Measurements from ENCODE around the gene SORCS1.

SORCS1 gene

GRCh38 chr10:107094824-107095522 is 69.5 kb downstream of the SORCS1 start:
- POLR2A ChIA-PET = no interaction called here
- TF ChIP-seq PKNOX1 (IDR thresholded peaks at IDR 0.05) (no peak), ZNF384 (IDR thresholded peaks at IDR 0.05) (no peak), SP1 (IDR thresholded peaks at IDR 0.05) (no peak), L3MBTL2 (conservative IDR thresholded peaks at IDR 0.05) (no peak), HDGF (IDR thresholded peaks at IDR 0.05; ENCODE audit: borderline replicate concordance) (no peak), BHLHE40 (IDR thresholded peaks at IDR 0.05; ENCODE audit: borderline replicate concordance) (no peak), ELF4 (IDR thresholded peaks at IDR 0.05) (no peak), LEF1 (IDR thresholded peaks at IDR 0.05; ENCODE audit: borderline replicate concordance) (no peak), FOXA1 (IDR thresholded peaks at IDR 0.05) (no peak), FOXM1 (IDR thresholded peaks at IDR 0.05; ENCODE audit: borderline replicate concordance) (no peak), SUZ12 (IDR thresholded peaks at IDR 0.05) (no peak), ARNT (IDR thresholded peaks at IDR 0.05) (no peak), TARDBP (IDR thresholded peaks at IDR 0.05) (no peak), NFRKB (IDR thresholded peaks at IDR 0.05) (no peak), CTBP1 (IDR thresholded peaks at IDR 0.05; ENCODE audit: borderline replicate concordance) (no peak)
- CTCF ChIA-PET = no interaction called here
- DNase-seq (ENCODE audit: extremely low spot score) = no peak

DNA sequence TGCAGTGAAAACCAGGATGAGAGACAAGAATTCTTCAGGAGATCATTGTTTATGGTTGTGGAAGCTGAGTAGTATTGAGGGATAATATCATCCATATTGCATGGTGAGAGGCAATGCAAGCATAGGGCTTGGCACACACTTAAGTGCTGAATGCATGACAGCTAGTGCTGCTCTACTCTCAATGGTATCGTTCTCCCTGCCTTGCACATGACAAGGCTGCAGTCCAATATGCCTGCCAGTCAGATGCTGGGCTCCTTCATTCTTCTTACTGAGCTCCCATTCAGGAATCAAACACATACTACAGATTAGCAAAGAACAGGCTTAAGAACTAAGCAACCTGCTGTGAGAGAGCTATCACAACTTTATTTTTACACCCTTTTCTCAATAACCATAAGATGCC is 72.2 kb downstream of the SORCS1 start:
- no peak for TF ChIP-seq FOXK2 (IDR thresholded peaks at IDR 0.05)
- no peak for TF ChIP-seq FOXA1 (IDR thresholded peaks at IDR 0.05)
- TF ChIP-seq ZNF384 (IDR thresholded peaks at IDR 0.05) = no peak
- no peak for TF ChIP-seq TARDBP (IDR thresholded peaks at IDR 0.05)
- TF ChIP-seq CTBP1 (IDR thresholded peaks at IDR 0.05; ENCODE audit: borderline replicate concordance) = no peak
- TF ChIP-seq ARNT (IDR thresholded peaks at IDR 0.05) = no peak
- no peak for TF ChIP-seq HDGF (IDR thresholded peaks at IDR 0.05; ENCODE audit: borderline replicate concordance)
- TF ChIP-seq PKNOX1 (IDR thresholded peaks at IDR 0.05) = no peak
- no peak for TF ChIP-seq FOXM1 (IDR thresholded peaks at IDR 0.05; ENCODE audit: borderline replicate concordance)
- no peak for TF ChIP-seq ELF4 (IDR thresholded peaks at IDR 0.05)
- CTCF ChIA-PET = interaction anchor here (0.7 kb wide), 1 partner anchor 110 kb away, joined by 4 read pairs; no protein-coding TSS in a partner anchor
- no peak for DNase-seq (ENCODE audit: extremely low spot score)
- POLR2A ChIA-PET = no interaction called here

DNA sequence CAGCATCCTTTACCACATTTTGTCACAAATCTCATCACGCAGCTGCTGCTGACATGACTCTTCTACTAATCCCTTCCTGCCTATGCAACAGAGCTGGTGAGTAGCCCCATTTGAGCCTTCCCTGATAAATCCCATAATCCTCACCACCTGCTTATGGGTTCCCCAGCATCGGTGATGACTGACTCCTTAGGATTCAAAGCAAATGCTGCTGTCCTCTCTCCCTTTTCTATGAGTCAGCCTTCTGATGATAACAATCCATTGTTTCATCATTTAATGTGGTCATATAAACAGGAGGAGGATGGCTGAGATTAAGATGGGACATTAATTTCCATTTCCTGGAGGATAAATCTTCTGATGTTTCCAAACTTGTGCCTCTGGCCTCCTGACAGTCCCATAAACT is 73.4 kb downstream of the SORCS1 start:
- CTCF ChIA-PET = interaction anchor here (0.6 kb wide), 1 partner anchor 20 kb away, joined by 3 read pairs; no protein-coding TSS in a partner anchor

DNA sequence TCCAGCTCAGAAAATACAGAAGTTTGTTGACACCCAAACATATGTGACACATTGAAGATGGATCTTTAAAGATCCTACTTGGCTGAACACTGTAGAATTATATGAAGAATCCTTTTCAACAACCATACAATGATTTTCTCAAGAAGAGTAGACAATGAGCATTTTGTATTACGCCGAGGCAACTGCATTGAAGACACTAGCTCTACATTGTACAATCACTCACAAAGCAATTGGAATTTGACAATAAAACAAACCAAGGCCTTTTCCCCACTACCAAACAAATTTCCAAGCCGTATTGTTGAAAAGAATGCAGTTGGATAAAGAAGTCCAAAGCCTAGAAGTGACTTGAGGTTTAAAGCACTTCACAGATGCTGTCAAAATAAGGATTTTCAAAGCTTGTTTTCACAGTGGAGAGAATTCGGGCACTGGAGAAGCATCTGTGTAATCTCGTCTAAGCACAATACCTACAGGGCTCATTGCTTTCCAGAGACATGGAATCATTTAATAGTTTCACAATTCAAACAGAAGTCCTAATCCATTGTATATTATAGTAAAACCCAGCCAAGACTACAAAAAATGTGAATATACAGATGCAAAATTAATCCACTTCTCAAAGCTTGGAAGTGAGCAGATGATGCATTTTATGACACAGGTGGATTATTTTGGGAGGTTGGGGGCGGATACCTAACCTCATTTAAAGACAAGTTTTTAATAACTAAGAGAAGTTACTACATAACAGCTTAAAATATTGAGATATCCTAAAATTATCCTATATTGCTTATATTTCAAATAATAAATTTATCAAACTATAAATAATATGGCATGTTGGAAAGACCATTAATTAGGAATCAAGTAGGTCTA is 78.6 kb downstream of the SORCS1 start:
- ChIA-PET POLR2A (no interaction called here), CTCF (no interaction called here)
- DNase-seq (ENCODE audit: extremely low spot score) = no peak
- TF ChIP-seq SP1 (IDR thresholded peaks at IDR 0.05) (no peak), HDGF (IDR thresholded peaks at IDR 0.05; ENCODE audit: borderline replicate concordance) (no peak), L3MBTL2 (conservative IDR thresholded peaks at IDR 0.05) (no peak), FOXA1 (IDR thresholded peaks at IDR 0.05) (no peak), BHLHE40 (IDR thresholded peaks at IDR 0.05; ENCODE audit: borderline replicate concordance) (no peak), FOXK2 (IDR thresholded peaks at IDR 0.05) (no peak), LEF1 (IDR thresholded peaks at IDR 0.05; ENCODE audit: borderline replicate concordance) (no peak), SUZ12 (IDR thresholded peaks at IDR 0.05) (no peak), ZNF384 (IDR thresholded peaks at IDR 0.05) (no peak), FOXM1 (IDR thresholded peaks at IDR 0.05; ENCODE audit: borderline replicate concordance) (no peak), ARNT (IDR thresholded peaks at IDR 0.05) (no peak), NFRKB (IDR thresholded peaks at IDR 0.05) (no peak), CTBP1 (IDR thresholded peaks at IDR 0.05; ENCODE audit: borderline replicate concordance) (no peak), TARDBP (IDR thresholded peaks at IDR 0.05) (no peak), ELF4 (IDR thresholded peaks at IDR 0.05) (no peak), PKNOX1 (IDR thresholded peaks at IDR 0.05) (no peak)

More for the DNA sequence above, 73.4 kb downstream of the SORCS1 start:
- no peak for TF ChIP-seq ARNT (IDR thresholded peaks at IDR 0.05)
- no peak for TF ChIP-seq FOXA1 (IDR thresholded peaks at IDR 0.05)
- TF ChIP-seq HDGF (IDR thresholded peaks at IDR 0.05; ENCODE audit: borderline replicate concordance) = no peak
- no peak for TF ChIP-seq PKNOX1 (IDR thresholded peaks at IDR 0.05)
- no peak for TF ChIP-seq BHLHE40 (IDR thresholded peaks at IDR 0.05; ENCODE audit: borderline replicate concordance)
- TF ChIP-seq SUZ12 (IDR thresholded peaks at IDR 0.05) = no peak
- TF ChIP-seq LEF1 (IDR thresholded peaks at IDR 0.05; ENCODE audit: borderline replicate concordance) = no peak
- TF ChIP-seq SP1 (IDR thresholded peaks at IDR 0.05) = no peak
- no peak for TF ChIP-seq FOXK2 (IDR thresholded peaks at IDR 0.05)
- no peak for TF ChIP-seq TARDBP (IDR thresholded peaks at IDR 0.05)
- no peak for TF ChIP-seq NFRKB (IDR thresholded peaks at IDR 0.05)
- no peak for TF ChIP-seq CTBP1 (IDR thresholded peaks at IDR 0.05; ENCODE audit: borderline replicate concordance)
- TF ChIP-seq ZNF384 (IDR thresholded peaks at IDR 0.05) = no peak
- TF ChIP-seq L3MBTL2 (conservative IDR thresholded peaks at IDR 0.05) = no peak
- POLR2A ChIA-PET = no interaction called here
- DNase-seq (ENCODE audit: extremely low spot score) = no peak

Measured in HEK293T (cell line).